ENCODE measurements around the gene ETS2.

- TF ChIP-seq CTCF (IDR thresholded peaks at IDR 0.05; ENCODE audit: insufficient read depth, low read depth, low read length) (no peak), EZH2 (IDR thresholded peaks at IDR 0.05; ENCODE audit: insufficient read depth, low read length) (no peak)
Observed at GRCh38 chr21:38797470-38797869, 8.3 kb upstream of the ETS2 start.

All from astrocyte (in vitro differentiated cells and primary cell).